GM19035 (cell line): ENCODE results near the gene RSPH9.
"Not testable (repeated sequence)": the region's sequence is repeated elsewhere in the genome, so short reads cannot be mapped to it uniquely, and the experiment has no call there.

ENCODE experiments used
- ATAC-seq: cut with Tn5 transposase; IDR thresholded peaks from one replicate; pipeline ENCODE4 v1.9.1; 2021; ENCODE audit not compliant: unreplicated experiment

Gene RSPH9

GRCh38 chr6:43682724-43683429 is 38.0 kb downstream of the RSPH9 start:
- no peak for ATAC-seq

- ATAC-seq = no peak
Measured at GRCh38 chr6:43683708-43684455, 39.0 kb downstream of the RSPH9 start.

DNA sequence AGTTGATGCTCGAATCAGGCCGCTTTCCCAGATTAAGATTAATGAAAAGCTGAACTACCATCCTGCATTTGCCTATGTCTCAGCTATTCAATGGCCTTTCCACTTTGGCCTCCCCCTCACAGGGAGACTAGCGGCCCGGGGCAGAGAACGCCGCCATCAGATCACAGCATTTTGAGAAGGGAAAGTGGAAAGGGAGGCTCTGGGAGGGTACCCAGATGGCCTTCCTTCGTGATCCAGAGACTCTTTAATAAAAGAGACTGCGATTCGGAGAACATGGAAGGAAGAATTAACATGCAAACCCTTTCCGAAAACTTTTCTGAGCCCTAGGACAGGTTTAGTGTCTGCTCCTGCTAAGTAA is 42.2 kb downstream of the RSPH9 start:
- ATAC-seq = no peak

- ATAC-seq = peak; percentile 96
Measured at GRCh38 chr6:43687437-43688347, 42.9 kb downstream of the RSPH9 start, which contains the start of gene MRPS18A. Gene MRPS18A (minus strand): TSS chr6:43687791. CDS start chr6:43687779, 12 bp downstream.

DNA sequence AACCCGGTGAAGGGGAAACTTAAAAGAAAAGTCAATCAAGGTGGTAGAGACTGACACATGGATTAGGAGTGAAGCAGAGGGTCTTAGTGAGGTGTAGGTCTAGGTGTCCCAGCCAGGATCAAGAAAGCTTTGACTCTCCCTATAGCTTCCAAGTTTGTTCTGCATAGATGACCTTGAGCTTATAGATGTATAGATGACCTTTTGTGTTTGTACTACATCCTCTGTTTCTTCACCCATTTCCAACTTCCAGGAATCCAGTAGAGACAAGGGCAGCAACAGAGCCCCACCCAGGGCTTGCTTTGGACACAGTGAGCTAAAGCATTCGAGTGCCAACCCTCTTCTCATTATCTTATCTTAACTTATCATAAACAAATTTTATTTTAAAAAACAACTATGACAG is 44.6 kb downstream of the RSPH9 start:
- ATAC-seq = no peak

- ATAC-seq = no peak
Measured at GRCh38 chr6:43695215-43695966, 50.6 kb downstream of the RSPH9 start.

DNA sequence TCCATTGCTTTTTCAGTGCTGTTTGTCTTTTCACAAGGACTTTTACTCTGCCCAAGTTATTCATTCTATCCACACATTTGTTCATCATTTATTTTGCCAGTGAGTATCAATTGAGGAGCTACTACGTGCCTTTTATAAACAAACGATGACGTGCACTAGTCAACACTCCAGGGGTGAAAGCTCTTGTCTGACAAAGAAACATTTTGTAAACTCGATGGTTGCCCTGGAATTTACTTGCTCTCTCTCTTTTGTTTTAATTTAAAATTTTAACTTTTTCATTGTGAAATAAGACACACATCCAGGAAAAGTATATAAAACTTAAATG is 51.1 kb downstream of the RSPH9 start:
- no peak for ATAC-seq

DNA sequence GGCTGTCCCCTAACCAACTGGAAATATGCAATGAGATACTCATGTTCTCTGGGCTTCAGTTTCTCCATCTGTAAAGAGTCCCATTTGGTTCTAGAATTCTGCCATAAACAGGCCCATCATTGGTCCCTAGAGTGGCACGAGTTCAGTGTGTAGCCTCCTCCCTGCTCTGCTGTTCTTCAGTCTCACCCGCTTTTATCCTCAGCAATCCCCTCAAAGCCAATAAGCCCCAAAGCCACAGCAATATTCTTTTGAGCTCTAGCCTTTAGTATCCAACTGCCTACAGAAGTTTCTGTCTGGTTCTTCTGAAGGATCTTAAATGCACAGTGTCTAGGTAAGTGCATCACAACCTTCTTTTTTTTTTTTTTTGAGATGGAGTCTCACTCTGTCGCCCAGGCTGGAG is 52.6 kb downstream of the RSPH9 start:
- no peak for ATAC-seq

- ATAC-seq = no peak
Measured at GRCh38 chr6:43698584-43699349, 53.9 kb downstream of the RSPH9 start.

DNA sequence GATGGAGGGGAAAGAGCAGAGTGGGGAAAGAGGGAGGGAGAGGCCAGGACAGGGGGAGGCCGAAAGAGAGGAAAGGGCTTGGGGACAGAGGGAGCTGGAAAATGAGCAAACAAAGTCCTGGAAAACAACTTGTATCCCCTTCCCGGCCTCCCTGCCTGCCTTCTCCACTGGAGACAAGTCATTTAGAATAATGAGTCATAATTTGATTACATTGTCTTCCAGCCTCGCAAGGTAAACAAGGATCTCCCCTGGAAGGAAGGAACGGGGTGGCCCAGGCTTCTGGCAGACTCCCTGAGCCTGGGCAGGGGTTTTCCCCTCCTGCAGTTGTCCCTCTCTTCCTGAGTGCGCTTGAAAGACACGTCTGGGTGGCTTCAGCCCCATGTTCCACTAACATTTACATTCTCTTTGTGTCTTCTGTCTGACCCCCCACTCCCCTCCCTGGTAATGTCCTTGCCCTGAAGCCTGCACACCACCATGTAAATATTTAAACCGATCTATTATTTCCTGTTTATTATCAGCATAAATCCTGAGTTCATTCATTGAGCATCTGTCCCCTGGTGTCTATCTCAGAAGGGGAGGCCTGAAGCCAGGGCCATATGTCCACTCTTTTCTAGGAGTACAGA is 54.8 kb downstream of the RSPH9 start:
- no peak for ATAC-seq

GRCh38 chr6:43700939-43701560 is 56.2 kb downstream of the RSPH9 start:
- not testable (repeated sequence) for ATAC-seq

DNA sequence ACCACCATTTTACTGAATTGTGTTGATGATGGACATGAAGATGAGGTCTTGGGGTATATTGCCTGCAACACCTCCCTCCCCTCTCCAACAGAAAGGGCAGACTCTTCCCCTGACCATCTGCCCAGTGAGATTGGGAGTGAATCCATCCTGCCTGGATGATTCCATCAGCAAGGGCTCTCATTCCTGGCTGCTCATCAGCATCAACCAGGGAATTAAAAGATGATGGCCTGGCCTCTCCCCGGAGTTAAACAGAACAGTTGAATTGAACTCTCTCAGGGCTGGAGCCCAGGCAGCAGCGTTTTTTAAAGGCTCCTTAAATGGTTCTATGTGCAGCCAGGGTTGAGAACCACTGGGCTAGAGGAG is 57.3 kb downstream of the RSPH9 start:
- ATAC-seq = no peak

- no peak for ATAC-seq
Measured at GRCh38 chr6:43702534-43703440, 58.0 kb downstream of the RSPH9 start.

- ATAC-seq = no peak
Measured at GRCh38 chr6:43703512-43704429, 58.9 kb downstream of the RSPH9 start.

DNA sequence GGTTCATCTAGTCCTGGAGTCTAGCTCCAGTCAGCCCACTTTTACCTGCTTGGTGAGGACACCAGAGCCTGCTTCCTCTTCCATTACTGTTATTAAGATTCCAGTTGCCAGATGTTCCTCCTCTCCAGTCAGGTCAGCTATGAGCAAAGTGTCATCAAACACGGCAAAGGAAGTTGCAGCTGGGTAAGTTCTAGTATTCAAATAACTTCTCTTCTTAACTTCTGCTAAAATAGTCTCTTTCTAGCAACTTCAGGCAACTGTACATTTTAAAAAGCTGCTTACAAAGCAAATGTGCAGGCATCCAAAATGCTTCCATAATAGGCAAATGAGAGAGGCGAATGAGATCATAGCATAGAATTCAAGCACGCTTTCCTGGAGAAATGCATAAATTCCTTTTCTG is 61.2 kb downstream of the RSPH9 start:
- ATAC-seq = no peak

DNA sequence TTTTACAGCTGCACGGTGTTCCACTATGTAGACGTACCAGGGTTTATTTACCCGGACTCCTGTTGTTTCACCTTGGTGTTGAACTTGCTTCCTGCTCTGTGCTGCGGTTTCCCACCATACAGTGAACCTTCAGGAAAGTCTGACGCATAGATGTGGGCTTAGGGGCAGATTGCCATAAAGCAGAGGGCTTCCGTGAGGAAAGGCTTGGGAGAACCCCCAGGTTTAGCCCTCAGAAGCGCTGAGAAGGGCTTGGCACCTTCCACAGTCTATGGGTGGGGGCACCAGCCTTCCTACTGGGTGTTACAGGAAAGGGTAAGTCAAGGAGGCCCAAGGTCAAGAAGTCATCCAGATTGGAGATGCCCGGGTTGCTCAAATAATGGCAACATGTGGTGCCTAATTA is 62.0 kb downstream of the RSPH9 start:
- no peak for ATAC-seq

- no peak for ATAC-seq
Measured at GRCh38 chr6:43707269-43707668, 62.4 kb downstream of the RSPH9 start.
